ENCODE data around the gene ISG15.

The ISG15 gene

DNA sequence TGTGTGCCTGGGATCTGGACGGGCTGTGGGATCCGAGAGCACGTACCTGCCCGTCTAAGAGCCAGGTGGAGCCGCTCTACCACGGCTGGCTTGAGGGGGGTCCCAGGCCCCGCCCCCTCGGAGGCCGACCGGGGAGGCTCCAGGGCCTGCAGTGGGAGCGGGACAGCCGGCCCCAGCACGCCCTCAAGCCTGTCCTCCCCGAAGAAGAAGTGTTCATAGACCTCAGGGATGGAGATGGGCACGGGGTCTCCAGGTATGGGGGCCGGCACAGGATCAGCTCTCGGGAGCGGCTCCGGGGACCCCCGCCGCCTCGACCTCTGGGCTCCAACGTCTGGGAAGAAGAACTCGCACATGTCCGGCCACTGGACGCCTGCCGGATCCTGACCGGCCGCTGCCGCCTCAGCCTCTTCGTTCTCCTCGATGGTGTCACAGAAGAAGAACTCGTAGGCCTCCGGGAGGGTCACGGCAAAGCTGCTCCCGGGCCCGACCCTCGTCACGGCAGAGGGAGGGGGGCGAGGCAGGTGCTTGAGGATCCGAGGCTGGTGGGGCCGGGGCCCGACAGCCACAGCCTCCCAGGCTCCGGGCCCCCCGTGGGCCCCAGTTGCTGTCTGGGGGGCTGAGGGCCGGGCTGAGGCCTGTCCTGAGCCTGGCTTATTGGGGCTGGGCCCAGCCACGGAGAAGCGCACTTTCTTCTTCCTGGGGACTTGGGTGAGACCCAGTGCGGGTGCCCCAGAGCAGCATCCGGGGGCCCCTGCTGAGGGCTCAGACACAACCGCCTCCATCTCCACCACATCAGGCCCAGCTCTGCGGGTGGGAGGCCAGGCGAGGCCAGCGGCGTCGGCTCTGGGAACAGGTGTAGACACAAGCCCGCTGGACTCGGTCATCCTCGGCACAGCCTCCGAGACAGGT is 34.2 kb upstream of the ISG15 start:
- TF ChIP-seq CTCF (IDR thresholded peaks at IDR 0.05) = no peak

DNA sequence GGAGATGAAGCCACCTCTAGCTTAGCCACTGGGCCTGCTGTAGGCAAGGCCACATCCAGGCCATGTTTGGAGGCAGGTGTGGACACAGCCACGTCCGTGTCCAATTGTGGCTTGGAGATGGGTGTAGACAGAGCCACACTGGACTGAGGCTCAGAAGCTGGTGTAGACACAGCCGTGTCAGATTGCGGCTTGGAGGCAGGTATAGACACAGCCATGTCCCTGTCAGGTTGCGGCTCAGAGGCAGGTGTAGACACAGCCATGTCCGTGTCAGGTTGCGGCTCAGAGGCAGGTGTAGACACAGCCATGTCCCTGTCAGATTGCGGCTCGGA is 33.6 kb upstream of the ISG15 start:
- no peak for TF ChIP-seq CTCF (IDR thresholded peaks at IDR 0.05)

DNA sequence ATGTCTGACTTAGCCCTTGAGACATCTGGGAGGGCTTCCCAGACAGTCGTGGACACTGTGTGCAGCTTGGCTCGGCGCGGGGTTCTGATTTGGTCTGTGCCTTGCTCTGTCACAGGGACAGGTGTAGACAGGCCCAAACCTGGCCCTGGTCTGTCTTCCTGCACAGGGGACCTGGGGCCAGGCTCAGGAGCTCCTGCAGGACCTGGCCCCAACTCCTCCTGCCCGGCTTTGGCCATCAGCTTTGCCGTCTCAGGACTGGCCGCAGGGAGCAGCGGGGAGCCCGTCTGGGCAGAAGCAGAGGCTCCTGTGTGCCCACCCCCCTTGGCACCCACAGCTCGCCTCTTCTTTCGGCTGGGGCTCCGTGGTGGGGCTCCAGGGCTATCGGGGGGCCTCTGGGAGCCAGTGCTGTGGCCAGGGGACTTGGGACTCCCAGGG is 33.1 kb upstream of the ISG15 start:
- no peak for TF ChIP-seq CTCF (IDR thresholded peaks at IDR 0.05)

DNA sequence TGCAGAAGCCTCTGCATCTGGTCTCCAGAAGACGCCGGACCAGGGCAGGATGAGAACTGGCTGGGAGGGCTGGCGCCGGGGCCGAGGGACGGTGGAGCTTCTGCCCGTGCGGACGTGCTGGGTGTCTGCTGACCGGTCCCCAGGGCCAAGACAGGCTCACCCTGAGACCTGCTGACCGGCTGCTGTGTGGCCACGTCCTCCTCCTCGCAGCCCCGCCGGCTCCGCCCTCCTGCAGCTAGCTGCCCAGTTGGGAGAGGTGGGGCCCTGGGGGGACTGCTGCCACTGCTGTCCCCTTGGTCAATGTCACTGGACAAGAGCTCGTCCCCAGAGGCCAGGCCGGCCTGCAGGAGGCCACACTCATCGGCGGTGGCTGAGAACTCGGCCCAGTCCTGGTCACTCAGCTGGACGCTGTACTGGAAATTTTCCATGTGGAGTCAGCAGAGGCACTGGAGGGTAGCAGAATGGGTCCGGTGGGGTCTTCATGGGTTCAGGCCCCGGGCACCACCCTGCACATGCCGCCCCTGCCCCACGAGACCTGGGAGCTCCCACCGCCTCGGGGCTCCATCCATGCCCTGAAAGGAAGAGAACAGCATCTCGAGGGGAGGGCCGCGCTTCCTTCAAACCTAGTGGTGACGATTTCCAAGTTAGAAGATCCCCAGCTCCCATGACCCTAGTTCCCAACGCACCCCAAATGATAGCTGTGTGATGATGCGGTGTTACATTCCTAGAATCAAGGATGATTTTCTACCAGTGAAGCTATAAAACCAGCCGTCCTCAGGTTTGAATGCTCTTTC is 32.5 kb upstream of the ISG15 start:
- no peak for TF ChIP-seq CTCF (IDR thresholded peaks at IDR 0.05)

DNA sequence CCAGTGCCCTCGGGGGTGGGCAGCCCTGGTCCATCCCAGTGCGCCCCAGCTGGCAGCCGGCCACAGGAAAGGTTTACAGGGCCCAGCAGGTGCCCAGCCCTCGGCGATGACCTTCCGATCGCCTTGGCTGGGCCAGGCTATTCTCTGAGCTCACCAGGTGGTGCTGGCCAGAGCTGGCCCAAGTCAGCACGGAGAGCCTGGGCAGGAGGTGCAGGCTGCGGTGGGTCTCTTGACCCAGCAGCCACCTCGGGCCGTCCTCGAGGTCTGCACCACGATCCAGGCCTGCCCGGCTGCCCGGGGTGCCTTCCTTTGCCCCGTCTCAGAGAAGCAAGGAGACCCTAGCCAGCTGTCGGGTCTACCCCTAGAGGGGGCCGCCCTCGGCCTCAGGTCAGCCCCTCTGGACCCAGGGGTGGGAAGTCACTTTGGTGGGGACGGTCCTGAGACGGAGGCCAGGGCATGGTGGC is 31.8 kb upstream of the ISG15 start:
- TF ChIP-seq CTCF (IDR thresholded peaks at IDR 0.05) = no peak

- no peak for TF ChIP-seq CTCF (IDR thresholded peaks at IDR 0.05)
Observed at GRCh38 chr1:981955-982558, 31.2 kb upstream of the ISG15 start, which contains the start of gene PERM1. PERM1 (minus strand) TSS chr1:982093; CDS start chr1:981029, 1,064 bp downstream.

GRCh38 chr1:982765-983436 is 30.4 kb upstream of the ISG15 start:
- TF ChIP-seq CTCF (IDR thresholded peaks at IDR 0.05) = no peak

Data from LNCAP (cell line).